OCI-LY3 (cell line): ENCODE results near the gene TMEM129.

Source experiments
- EZH2phosphoT487 ChIP-seq: fragments of 200-600 bp; shearing (Covaris generic); IDR thresholded peaks from 2 replicates; pipeline ENCODE4 v1.6.1; 2018; ENCODE audit warnings: antibody characterized with exemption, mixed run types, low read depth
- TF ChIP-seq, protein P1 (sequence below): fragments of 200-600, 300-600 bp; sonication (generic); IDR thresholded peaks from 2 replicates; pipeline ENCODE4 v1.5.1; 2014; ENCODE audit warnings: antibody characterized with exemption, low read length, low read depth

DNA sequence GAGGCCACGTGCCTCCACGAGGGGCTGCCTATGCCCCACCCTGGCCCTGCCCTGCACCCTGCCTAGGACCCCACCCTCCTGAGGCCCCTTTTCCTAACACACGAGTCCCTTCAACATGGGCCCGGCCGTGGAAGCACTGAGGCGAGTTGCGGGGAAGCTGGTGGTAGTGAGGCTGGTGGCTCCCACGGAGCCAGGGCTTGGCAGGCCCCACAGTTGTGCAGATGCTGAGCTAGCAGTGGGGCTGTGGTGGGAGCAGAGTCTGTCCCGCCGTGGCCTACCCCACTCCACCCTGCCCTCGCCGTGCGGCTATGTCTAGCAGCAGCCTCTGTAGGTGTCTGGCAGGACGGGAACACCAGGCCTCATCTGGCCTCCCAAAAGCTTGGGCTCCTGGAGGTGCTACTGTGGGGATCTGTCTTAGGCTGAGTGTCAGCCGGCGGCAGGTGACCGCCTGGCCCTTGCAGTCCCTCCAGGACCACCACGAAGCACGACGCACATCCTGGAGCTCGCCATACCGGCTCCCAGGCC lies 19.0 kb upstream of the TMEM129 start:
- TF ChIP-seq, protein P1, sequence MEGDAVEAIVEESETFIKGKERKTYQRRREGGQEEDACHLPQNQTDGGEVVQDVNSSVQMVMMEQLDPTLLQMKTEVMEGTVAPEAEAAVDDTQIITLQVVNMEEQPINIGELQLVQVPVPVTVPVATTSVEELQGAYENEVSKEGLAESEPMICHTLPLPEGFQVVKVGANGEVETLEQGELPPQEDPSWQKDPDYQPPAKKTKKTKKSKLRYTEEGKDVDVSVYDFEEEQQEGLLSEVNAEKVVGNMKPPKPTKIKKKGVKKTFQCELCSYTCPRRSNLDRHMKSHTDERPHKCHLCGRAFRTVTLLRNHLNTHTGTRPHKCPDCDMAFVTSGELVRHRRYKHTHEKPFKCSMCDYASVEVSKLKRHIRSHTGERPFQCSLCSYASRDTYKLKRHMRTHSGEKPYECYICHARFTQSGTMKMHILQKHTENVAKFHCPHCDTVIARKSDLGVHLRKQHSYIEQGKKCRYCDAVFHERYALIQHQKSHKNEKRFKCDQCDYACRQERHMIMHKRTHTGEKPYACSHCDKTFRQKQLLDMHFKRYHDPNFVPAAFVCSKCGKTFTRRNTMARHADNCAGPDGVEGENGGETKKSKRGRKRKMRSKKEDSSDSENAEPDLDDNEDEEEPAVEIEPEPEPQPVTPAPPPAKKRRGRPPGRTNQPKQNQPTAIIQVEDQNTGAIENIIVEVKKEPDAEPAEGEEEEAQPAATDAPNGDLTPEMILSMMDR: no peak
- no peak for TF ChIP-seq EZH2phosphoT487
